Upper lobe of left lung (tissue), 6 donors: ENCODE results near the gene PVRIG. TPM values are rescaled to one million over a fixed set of nuclear protein-coding genes. Genes with fewer than 3 reads are reported as not detected.
"Not testable (repeated sequence)": the region's sequence is repeated elsewhere in the genome, so short reads cannot be mapped to it uniquely, and the experiment has no call there.

Experiments used
- ATAC-seq, 2 donors: fragments of 200-7000 bp; cut with Tn5 transposase; one replicate each; pipeline ENCODE4 v1.9.1; 2022; ENCODE audit warnings: mild to moderate bottlenecking in 2 of 2, moderate library complexity in 2 of 2; ENCODE audit not compliant: low FRiP score in 2 of 2
- DNase-seq, 2 donors: peaks; one replicate each; pipeline ENCODE4 v3.0.0-alpha.2; 2019 to 2020
- H3K27ac ChIP-seq, 4 donors: fragments of 200-600 bp; sonication (generic); one replicate each; pipeline ENCODE4 v1.5.1; 2016 to 2019
- H3K27me3 ChIP-seq, 4 donors: fragments of 200-600 bp; sonication (generic); one replicate each; pipeline ENCODE4 v1.5.1; 2017 to 2019
- H3K36me3 ChIP-seq, 4 donors: fragments of 200-600 bp; sonication (generic); one replicate each; pipeline ENCODE4 v1.5.1; 2016 to 2019
- H3K4me1 ChIP-seq, 4 donors: fragments of 200-600 bp; sonication (generic); one replicate each; pipeline ENCODE4 v1.5.1; 2018 to 2019
- H3K4me3 ChIP-seq, 4 donors: fragments of 200-600 bp; sonication (generic); one replicate each; pipeline ENCODE4 v1.5.1; 2017 to 2019; ENCODE audit warnings: mild to moderate bottlenecking in 2 of 4, moderate library complexity in 1 of 4
- H3K9me3 ChIP-seq, 4 donors: fragments of 200-600 bp; sonication (generic); one replicate each; pipeline ENCODE4 v1.5.1; 2018 to 2019
- EP300 ChIP-seq, 4 donors: sonication (generic); formaldehyde crosslinking; IDR thresholded peaks; one replicate each; pipeline ENCODE4 v1.5.1; 2017; ENCODE audit warnings: antibody characterized with exemption in 4 of 4, control low read depth in 2 of 4
- POLR2A ChIP-seq, 4 donors: fragments of 450-650 bp; IDR thresholded peaks; one replicate each; pipeline ENCODE4 v1.5.1; 2016 to 2017; ENCODE audit warnings: antibody characterized with exemption in 4 of 4, mild to moderate bottlenecking in 2 of 4
- POLR2AphosphoS5 ChIP-seq, 2 donors: sonication (generic); formaldehyde crosslinking; IDR thresholded peaks; one replicate each; pipeline ENCODE4 v1.5.1; 2017; ENCODE audit warnings: antibody characterized with exemption in 2 of 2
- WGBS, 2 donors: methylation state at CpG; one replicate each; pipeline ENCODE4 v1.1.5; 2017 to 2018; 5-methylcytosine and 5-hydroxymethylcytosine counted together
- total RNA-seq, 6 donors: library from RNA; depleted of rRNA in 4 of 6; stranded (reverse); fragments of >200 nt in 4 of 6; gene quantifications; one replicate each; pipeline versions ENCODE4 v1.1.0 to v1.2.1, GENCODE V29; 2016 to 2021
- TF ChIP-seq, protein P1 (sequence below), 6 experiments: fragments of 450-650 bp in 4 of 6; fragments of 200-600 bp in 2 of 6; sonication (generic) in 2 of 6; IDR thresholded peaks; one replicate each; pipeline ENCODE4 v1.5.1; 2016 to 2019; ENCODE audit warnings: antibody characterized with exemption in 6 of 6
- donor health status: DM: no; HTN: no; CAD: no; lungs with moderate emphysema.
- donor health status: DM: no; HTN: yes; CAD: no; lungs with severe emphysema.

PVRIG gene
- total RNA-seq, 6 donors from 2014 or later: 0.63 to 6.3 (median 1.7) TPM

DNA sequence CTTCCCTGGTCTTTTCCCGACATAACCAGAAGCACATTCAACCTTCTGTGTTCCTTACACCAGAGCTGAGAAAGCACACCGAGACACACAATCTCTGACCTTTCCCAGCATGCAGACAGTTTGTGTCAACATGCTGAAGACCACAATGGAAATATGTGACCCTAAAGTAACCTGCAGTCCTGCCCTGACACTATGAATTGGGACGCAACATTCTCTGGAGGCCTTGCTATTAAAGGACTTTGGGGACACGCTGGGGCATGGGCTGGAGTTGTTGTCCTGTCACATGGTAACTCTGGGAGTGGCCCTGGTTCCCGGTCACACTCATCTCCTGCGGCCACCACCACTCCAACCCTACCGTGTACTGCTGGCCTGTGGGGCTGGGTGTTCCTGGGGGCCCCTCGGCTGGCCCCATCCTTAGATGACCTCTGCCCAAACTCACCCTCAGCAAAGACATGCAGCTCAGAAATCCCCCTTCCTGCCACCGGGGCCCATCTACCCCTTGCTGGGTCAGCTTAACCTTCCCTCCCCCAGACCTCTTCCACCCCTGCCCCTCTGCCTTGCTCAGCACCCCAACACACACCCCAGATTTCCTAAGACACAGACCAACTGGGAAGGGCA lies 25.3 kb downstream of the PVRIG start:
- H3K4me1 ChIP-seq, H3K9me3 ChIP-seq, H3K36me3 ChIP-seq, ATAC-seq, DNase-seq, H3K4me3 ChIP-seq, H3K27ac ChIP-seq, H3K27me3 ChIP-seq: not testable (repeated sequence)
- WGBS, 2 donors: 64 to 78% methylated on average over 5 to 9 of the region's 9 CpGs

DNA sequence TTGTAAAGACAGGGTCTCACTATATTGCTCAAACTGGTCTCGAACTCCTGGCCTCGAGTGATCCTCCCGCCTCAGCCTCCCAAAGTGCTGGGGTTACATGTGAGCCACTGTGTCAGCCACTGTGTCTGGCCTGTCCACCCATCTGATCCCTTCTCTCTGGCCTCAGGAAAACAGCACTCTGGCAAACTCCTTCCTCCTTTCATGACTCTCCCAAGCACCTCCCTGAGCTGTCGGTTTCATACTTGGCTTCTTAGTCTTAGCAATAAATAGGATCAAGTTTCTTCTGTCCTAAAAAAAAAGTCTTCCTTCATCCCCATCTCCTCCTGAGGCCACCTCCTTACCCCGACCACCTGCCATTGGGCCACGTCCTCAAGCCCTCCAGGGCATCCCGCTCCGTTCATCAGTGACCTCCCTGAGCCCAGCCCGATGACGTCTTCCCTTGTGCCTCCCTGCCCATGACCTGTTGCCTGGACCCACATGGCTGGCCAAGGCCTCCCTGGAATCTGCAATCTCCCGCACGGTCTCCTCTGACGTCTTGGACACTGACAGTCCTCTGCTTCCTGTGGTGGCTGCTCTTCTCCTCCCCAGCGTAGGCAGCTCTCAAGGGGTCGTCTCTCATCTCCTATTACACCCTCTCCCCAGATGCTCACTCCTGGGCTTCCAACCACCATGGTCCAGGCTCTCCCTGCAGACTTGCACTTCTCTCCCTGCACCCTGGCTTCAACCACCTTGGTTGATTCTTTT lies 26.5 kb downstream of the PVRIG start:
- not testable (repeated sequence) for H3K27ac ChIP-seq, H3K27me3 ChIP-seq, DNase-seq, H3K9me3 ChIP-seq, H3K4me3 ChIP-seq, H3K4me1 ChIP-seq, H3K36me3 ChIP-seq
- WGBS, 2 donors: 83 to 85% methylated on average over 15 of the region's 15 CpGs
- ATAC-seq: peak in 1 of 2 donors; percentile 16

DNA sequence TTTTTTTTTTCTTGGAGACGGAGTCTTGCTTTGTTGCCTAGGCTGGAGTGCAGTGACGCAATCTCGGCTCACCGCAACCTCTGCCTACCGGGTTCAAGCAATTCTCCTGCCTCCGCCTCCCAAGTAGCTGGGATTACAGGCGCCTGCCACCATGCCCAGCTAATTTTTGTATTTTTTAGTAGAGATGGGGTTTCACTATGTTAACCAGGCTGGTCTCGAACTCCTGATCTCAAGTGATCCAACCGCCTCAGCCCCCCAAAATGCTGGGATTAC lies 27.1 kb downstream of the PVRIG start:
- ATAC-seq, H3K36me3 ChIP-seq, H3K4me1 ChIP-seq, H3K27me3 ChIP-seq, DNase-seq, H3K27ac ChIP-seq, H3K4me3 ChIP-seq, H3K9me3 ChIP-seq: not testable (repeated sequence)
- 82 to 85% methylated on average over 9 of the region's 9 CpGs for WGBS, 2 donors

DNA sequence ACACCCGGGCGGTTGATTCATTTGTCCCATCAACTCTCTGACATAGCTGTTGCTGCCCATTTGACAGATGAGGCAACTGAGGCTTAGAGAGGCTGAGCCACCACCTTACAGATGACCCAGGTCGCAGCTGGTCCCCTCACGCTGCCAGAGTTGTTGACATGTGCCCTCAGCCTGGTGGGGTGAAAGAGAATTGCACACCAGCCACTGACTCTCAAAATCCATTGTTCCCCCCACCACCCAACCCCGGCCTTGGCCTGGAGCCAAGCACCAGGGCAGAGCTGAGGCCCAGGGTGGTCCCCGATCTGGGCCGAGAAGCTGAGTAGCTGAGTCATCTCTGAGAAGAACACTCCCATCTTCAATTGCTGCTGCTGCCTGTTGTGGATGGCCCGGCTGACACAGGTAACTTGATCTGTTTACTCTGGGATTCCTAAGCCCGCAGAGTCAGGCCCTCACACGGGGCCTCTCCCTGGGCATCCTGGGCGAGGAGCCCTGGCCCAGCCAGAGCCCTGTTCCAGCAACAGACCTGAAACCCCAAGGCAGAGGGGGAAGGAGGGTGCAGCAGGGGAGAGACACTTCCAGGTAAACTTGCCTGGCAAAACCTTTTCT lies 27.5 kb downstream of the PVRIG start:
- WGBS, 2 donors: 55 to 76% methylated on average over 8 to 11 of the region's 11 CpGs

DNA sequence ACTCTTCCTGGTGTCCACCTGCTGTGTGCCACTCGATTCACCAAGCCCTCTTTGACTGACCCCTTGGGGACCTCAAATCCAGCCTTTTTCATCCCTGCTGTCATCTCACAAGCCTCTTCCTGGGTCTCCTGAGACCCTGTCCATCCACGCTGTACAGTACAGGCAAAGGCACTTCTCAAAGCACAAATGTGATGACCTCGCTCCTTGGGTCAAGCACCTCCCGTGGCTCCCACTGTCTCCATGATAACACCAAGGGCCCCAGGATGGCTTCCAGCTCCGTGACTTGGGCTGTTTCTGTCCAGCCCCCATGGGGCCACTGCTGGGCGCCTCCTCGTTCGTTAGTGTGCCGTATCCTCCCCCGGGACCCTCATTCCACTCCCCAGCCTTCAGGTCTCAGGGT lies 28.7 kb downstream of the PVRIG start:
- H3K27ac ChIP-seq: no peak overlapping the region
- TF ChIP-seq EP300 (IDR thresholded peaks at IDR 0.05): no peak
- no peak for TF ChIP-seq POLR2A (IDR thresholded peaks at IDR 0.05)
- no peak for TF ChIP-seq POLR2AphosphoS5 (IDR thresholded peaks at IDR 0.05)
- TF ChIP-seq, protein P1, sequence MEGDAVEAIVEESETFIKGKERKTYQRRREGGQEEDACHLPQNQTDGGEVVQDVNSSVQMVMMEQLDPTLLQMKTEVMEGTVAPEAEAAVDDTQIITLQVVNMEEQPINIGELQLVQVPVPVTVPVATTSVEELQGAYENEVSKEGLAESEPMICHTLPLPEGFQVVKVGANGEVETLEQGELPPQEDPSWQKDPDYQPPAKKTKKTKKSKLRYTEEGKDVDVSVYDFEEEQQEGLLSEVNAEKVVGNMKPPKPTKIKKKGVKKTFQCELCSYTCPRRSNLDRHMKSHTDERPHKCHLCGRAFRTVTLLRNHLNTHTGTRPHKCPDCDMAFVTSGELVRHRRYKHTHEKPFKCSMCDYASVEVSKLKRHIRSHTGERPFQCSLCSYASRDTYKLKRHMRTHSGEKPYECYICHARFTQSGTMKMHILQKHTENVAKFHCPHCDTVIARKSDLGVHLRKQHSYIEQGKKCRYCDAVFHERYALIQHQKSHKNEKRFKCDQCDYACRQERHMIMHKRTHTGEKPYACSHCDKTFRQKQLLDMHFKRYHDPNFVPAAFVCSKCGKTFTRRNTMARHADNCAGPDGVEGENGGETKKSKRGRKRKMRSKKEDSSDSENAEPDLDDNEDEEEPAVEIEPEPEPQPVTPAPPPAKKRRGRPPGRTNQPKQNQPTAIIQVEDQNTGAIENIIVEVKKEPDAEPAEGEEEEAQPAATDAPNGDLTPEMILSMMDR (IDR thresholded peaks at IDR 0.05): no peak
- peaks cover 0 to 4% (median 0%) of the 10 kb centered on the region in 4 donors for H3K4me1 ChIP-seq
- H3K27me3 ChIP-seq: no peaks in the 10 kb centered on the region
- H3K36me3 ChIP-seq: no peaks in the 10 kb centered on the region
- WGBS, 2 donors: 89 to 94% methylated on average over 10 of the region's 10 CpGs
- DNase-seq (no peak), ATAC-seq (no peak)
- no peaks in the 10 kb centered on the region for H3K9me3 ChIP-seq
- no peak overlapping the region for H3K4me3 ChIP-seq

More for the DNA sequence above, 27.5 kb downstream of the PVRIG start:
- no peaks in the 10 kb centered on the region for H3K36me3 ChIP-seq
- H3K4me1 ChIP-seq: peaks cover 0 to 4% (median 0%) of the 10 kb centered on the region in 4 donors
- no peak for TF ChIP-seq EP300 (IDR thresholded peaks at IDR 0.05)
- TF ChIP-seq, protein P1 (IDR thresholded peaks at IDR 0.05): peak in 1 of 6 experiments; percentile 11
- H3K9me3 ChIP-seq: no peaks in the 10 kb centered on the region
- ATAC-seq (peak; percentile 5 to 59), DNase-seq (peak in 1 of 2 donors; percentile 44)
- no peaks in the 10 kb centered on the region for H3K27me3 ChIP-seq
- H3K27ac ChIP-seq: no peak overlapping the region
- H3K4me3 ChIP-seq: no peak overlapping the region

DNA sequence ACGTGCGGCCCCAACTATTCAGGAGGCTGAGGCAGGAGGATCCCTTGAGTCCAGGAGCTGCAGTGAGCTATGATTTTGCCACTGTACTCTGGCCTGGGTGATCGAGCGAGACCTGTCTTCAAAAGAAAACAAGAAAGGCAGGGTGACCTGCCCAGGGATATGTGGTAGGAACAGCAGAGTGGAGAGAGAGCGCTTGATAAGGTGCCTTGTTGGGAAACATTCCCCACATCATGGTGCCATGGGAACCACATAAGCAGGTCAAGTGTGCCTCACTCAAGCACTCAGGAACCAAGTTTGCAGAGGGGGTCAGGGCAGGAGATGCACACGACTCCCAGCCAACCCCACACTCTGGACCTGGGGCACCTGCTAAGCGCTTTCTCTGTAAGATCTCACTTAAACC lies 37.3 kb downstream of the PVRIG start:
- Histone ChIP-seq H3K4me3 (no peak overlapping the region), H3K36me3 (no peaks in the 10 kb centered on the region), H3K27me3 (no peaks in the 10 kb centered on the region), H3K4me1 (no peaks in the 10 kb centered on the region), H3K27ac (no peak overlapping the region), H3K9me3 (no peaks in the 10 kb centered on the region)
- ATAC-seq: no peak
- 82% methylated on average over 7 of the region's 7 CpGs for WGBS, 2 donors
- TF ChIP-seq EP300 (IDR thresholded peaks at IDR 0.05) (no peak), POLR2AphosphoS5 (IDR thresholded peaks at IDR 0.05) (no peak), POLR2A (IDR thresholded peaks at IDR 0.05) (no peak)
- TF ChIP-seq, protein P1 (IDR thresholded peaks at IDR 0.05): no peak
- peak in 1 of 2 donors; percentile 24 for DNase-seq

DNA sequence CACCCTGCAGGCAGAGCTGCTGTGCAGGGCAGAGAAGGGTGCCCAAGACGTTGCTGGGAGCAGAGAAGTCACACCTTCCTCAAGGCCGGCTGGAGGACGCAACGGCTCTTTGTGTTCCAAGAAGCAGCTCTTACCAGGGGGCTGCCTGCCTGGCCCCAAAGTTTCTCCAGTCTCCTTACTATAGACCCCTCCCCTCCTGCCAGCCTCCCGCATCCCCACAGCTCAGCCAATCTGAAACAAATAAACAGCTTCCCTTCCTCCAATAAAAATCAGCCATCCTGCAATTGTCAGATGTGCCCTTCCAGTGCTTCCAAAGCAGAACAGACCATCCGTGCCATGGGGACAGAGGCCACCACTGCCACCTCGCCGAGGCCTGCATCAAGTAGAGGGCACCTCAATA lies 40.2 kb downstream of the PVRIG start:
- not testable (repeated sequence) for H3K36me3 ChIP-seq, H3K4me1 ChIP-seq, H3K4me3 ChIP-seq, ATAC-seq, H3K27me3 ChIP-seq, H3K27ac ChIP-seq, H3K9me3 ChIP-seq, DNase-seq
- 84 to 88% methylated on average over 7 to 8 of the region's 8 CpGs for WGBS, 2 donors

DNA sequence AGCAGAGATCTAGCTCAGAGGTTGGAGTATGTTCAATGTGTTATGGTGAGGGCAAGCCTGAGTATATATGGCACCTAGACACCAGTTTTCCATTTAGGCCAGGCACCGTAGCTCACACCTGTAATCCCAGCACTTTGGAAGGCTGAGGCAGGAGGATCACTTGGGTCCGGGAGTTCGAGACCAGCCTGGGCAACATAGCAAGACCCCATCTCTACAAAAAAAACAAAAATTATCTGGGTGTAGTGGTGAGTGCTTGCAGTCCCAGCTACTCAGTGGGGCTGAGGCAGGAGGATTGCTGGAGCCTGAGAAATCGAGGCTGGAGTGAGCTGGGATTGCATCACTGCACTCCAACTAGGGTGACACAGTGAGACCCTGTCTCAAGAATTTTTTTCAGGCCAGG lies 43.1 kb downstream of the PVRIG start:
- not testable (repeated sequence) for ATAC-seq, H3K36me3 ChIP-seq

DNA sequence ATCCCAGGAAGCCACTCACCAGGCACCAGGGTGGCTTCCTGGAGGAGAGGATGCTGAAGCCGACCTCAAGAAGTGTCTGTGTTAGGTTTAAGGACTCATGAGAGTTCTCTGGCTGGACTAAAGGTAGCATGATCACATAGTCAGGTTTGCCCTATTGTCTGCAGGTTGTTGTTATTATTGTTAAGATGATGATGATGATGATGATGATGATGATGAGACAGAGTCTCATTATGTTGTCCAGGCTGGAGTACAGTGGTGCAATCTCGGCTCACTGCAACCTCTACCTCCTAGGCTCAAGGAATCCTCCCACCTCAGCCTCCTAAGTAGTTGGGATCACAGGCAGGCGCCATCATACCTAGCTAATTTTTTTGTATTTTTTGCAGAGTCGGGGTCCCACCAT lies 44.5 kb downstream of the PVRIG start:
- not testable (repeated sequence) for H3K4me3 ChIP-seq, H3K27me3 ChIP-seq, H3K36me3 ChIP-seq, H3K27ac ChIP-seq, ATAC-seq, H3K9me3 ChIP-seq, DNase-seq
- peaks cover 0 to 12% (median 0%) of the 10 kb centered on the region in 4 donors for H3K4me1 ChIP-seq
- WGBS, 2 donors: 92 to 100% methylated on average over 3 to 4 of the region's 4 CpGs

More for the DNA sequence above, 43.1 kb downstream of the PVRIG start:
- DNase-seq, H3K27me3 ChIP-seq, H3K27ac ChIP-seq, H3K4me3 ChIP-seq, H3K9me3 ChIP-seq: not testable (repeated sequence)
- WGBS, 2 donors: 94 to 98% methylated on average over 4 of the region's 4 CpGs
- peaks cover 0 to 12% (median 0%) of the 10 kb centered on the region in 4 donors for H3K4me1 ChIP-seq
